K562 (cell line): Measurements from ENCODE around the gene SLC4A11. TPM values are rescaled to one million over a fixed set of nuclear protein-coding genes. Genes with fewer than 3 reads are reported as not detected.
"Not testable (repeated sequence)": the region's sequence is repeated elsewhere in the genome, so short reads cannot be mapped to it uniquely, and the experiment has no call there.

Source experiments
- ATAC-seq: fragments of 200-7000 bp; cut with Tn5 transposase; 3 replicates; pipeline ENCODE4 v1.9.1; 2020; ENCODE audit warnings: moderate library complexity
- BruUV-seq: library from RNA; stranded (reverse); fragments of 400-500 nt; replicated peaks from 2 replicates; lab custom pipeline; 2021; lab: Mats Ljungman, UMichigan
- CTCF ChIA-PET: fragments of 300-600 bp; formaldehyde crosslinking; extraction: SDS; loops from one replicate; lab custom pipeline; 2021; ENCODE audit warnings: low intra/inter-chr PET ratio; lab: Yijun Ruan, JAX
- POLR2A ChIA-PET: fragments of 300-600, 350-650 bp; sonication (Branson Sonifier 250); formaldehyde crosslinking; extraction: SDS; loops from one replicate; lab custom pipeline; 2021; ENCODE audit warnings: antibody characterized with exemption, inconsistent platforms; lab: Yijun Ruan, JAX
- DNase-seq, 4 experiments: peaks; one replicate each; pipeline versions ENCODE4 v3.0.0 to v3.0.0-alpha.2; 2011 to 2018; ENCODE audit warnings: low spot score in 3 of 4, mixed read lengths in 3 of 4; ENCODE audit errors: extremely low read depth in 1 of 4
- FAIRE-seq: peaks from 2 replicates; lab custom pipeline; 2011; peaks lifted over from hg19 to GRCh38; lab: Jason Lieb, UNC
- H2AFZ ChIP-seq: 2 replicates; pipeline ENCODE4 v1.6.0; 2011; ENCODE audit warnings: low read depth, low read length, control low read depth, inconsistent platforms
- H3K27ac ChIP-seq: fragments of 200-600 bp; 3 replicates; pipeline ENCODE4 v1.8.0; 2011; ENCODE audit warnings: low read depth, mild to moderate bottlenecking, control low read depth, inconsistent platforms, low read length, moderate library complexity, mixed read lengths; ENCODE audit errors: extremely low read depth
- H3K27me3 ChIP-seq, 2 experiments: fragments of 300-600 bp in 1 of 2; 2 replicates in 1 of 2; 3 replicates in 1 of 2; pipeline versions ENCODE4 v1.6.0 to v1.8.0; 2011; ENCODE audit warnings: inconsistent platforms in 2 of 2, low read length in 2 of 2, mild to moderate bottlenecking in 1 of 2, mixed read lengths in 1 of 2, moderate library complexity in 1 of 2; ENCODE audit not compliant: control insufficient read depth in 2 of 2, insufficient read depth in 2 of 2
- H3K36me3 ChIP-seq: fragments of 300-600 bp; 3 replicates; pipeline ENCODE4 v1.8.0; 2011; ENCODE audit warnings: mild to moderate bottlenecking, low read length, inconsistent platforms; ENCODE audit not compliant: control insufficient read depth, insufficient read depth
- H3K4me1 ChIP-seq, 2 experiments: fragments of 200-600 bp in 1 of 2; replicated peaks in 1 of 2; 2 replicates in 1 of 2; 3 replicates in 1 of 2; pipeline versions ENCODE4 v1.5.1 to v1.8.0; 2011; ENCODE audit warnings: inconsistent platforms in 2 of 2, low read length in 2 of 2, mild to moderate bottlenecking in 1 of 2, mixed read lengths in 1 of 2, moderate library complexity in 1 of 2; ENCODE audit not compliant: control insufficient read depth in 2 of 2, insufficient read depth in 2 of 2
- H3K4me2 ChIP-seq: 2 replicates; pipeline ENCODE4 v1.6.1; 2011; ENCODE audit warnings: low read length, control low read depth, inconsistent platforms, mixed read lengths; ENCODE audit not compliant: insufficient read depth
- H3K4me3 ChIP-seq: fragments of 200-600 bp; sonication (generic), shearing (Covaris generic); 2 replicates; pipeline ENCODE4 v1.5.1; 2016; ENCODE audit warnings: control low read depth, inconsistent platforms
- H3K79me2 ChIP-seq: fragments of 200-600 bp; 3 replicates; pipeline ENCODE4 v1.8.0; 2011; ENCODE audit warnings: low read length, inconsistent platforms; ENCODE audit not compliant: control insufficient read depth, insufficient read depth
- H3K9ac ChIP-seq, 2 experiments: 2 replicates each; pipeline versions ENCODE4 v1.6.0 to v1.6.1; 2011; ENCODE audit warnings: low read depth in 2 of 2, low read length in 2 of 2, control low read depth in 1 of 2, inconsistent platforms in 1 of 2, mild to moderate bottlenecking in 1 of 2, mixed read lengths in 1 of 2; ENCODE audit not compliant: insufficient read depth in 1 of 2
- H3K9me1 ChIP-seq: one replicate; pipeline ENCODE4 v1.6.0; 2011; ENCODE audit warnings: inconsistent platforms, mild to moderate bottlenecking, low read length, moderate library complexity; ENCODE audit not compliant: control insufficient read depth, insufficient read depth
- H3K9me3 ChIP-seq: replicated peaks from 2 replicates; pipeline ENCODE4 v1.5.1; 2011; ENCODE audit warnings: low read depth, low read length, inconsistent platforms; ENCODE audit not compliant: control insufficient read depth, insufficient read depth
- H4K20me1 ChIP-seq: replicated peaks from 2 replicates; pipeline ENCODE4 v1.6.1; 2011; ENCODE audit warnings: low read length, inconsistent platforms, mixed read lengths; ENCODE audit not compliant: control insufficient read depth, insufficient read depth
- CBX8 ChIP-seq: fragments of 200-600 bp; sonication (generic); IDR thresholded peaks from 2 replicates; pipeline ENCODE4 v1.6.1; 2012; ENCODE audit warnings: borderline replicate concordance, mixed run types, low read depth, mild to moderate bottlenecking, moderate library complexity, mixed read lengths, low read length, control low read depth, inconsistent platforms; ENCODE audit not compliant: poor library complexity, severe bottlenecking; ENCODE audit errors: extremely low read depth
- FIP1L1 ChIP-seq: fragments of 200-400 bp; formaldehyde crosslinking; IDR thresholded peaks from 2 replicates; pipeline ENCODE4 v1.6.1; 2018; ENCODE audit warnings: mild to moderate bottlenecking, low read depth, low read length; ENCODE audit not compliant: poor library complexity, severe bottlenecking
- GATA2 ChIP-seq: sonication (generic); formaldehyde crosslinking; IDR thresholded peaks from 2 replicates; pipeline ENCODE4 v1.4.0; 2020; ENCODE audit warnings: mild to moderate bottlenecking, missing genetic modification reagents
- HLTF ChIP-seq: fragments of 450-650 bp; IDR thresholded peaks from 2 replicates; pipeline ENCODE4 v1.6.1; 2016
- KHSRP ChIP-seq: fragments of 450-650 bp; IDR thresholded peaks from 2 replicates; pipeline ENCODE4 v1.6.1; 2017
- MTA1 ChIP-seq: fragments of 450-650 bp; IDR thresholded peaks from 2 replicates; pipeline ENCODE4 v1.6.1; 2017; ENCODE audit warnings: borderline replicate concordance
- PHF20 ChIP-seq: fragments of 450-650 bp; IDR thresholded peaks from 2 replicates; pipeline ENCODE4 v1.6.1; 2018; ENCODE audit not compliant: partially characterized antibody
- PHF21A ChIP-seq: fragments of 450-650 bp; IDR thresholded peaks from 2 replicates; pipeline ENCODE4 v1.6.1; 2017; ENCODE audit warnings: low read depth, borderline replicate concordance
- PHTF2 ChIP-seq: fragments of 250-450 bp; sonication (Bioruptor Pico); IDR thresholded peaks from 2 replicates; pipeline ENCODE4 v1.5.0; 2021; ENCODE audit warnings: mild to moderate bottlenecking
- PRMT5 ChIP-seq: sonication (generic); formaldehyde crosslinking; IDR thresholded peaks from 2 replicates; pipeline ENCODE4 v1.5.0; 2020; ENCODE audit warnings: missing genetic modification reagents
- SIRT6 ChIP-seq: IDR thresholded peaks from one replicate; pipeline ENCODE4 v1.6.1; 2012; ENCODE audit warnings: low read depth, mild to moderate bottlenecking, control low read depth, inconsistent platforms, low read length, moderate library complexity
- ZC3H11A ChIP-seq: IDR thresholded peaks from 2 replicates; pipeline ENCODE4 v1.6.1; 2012; ENCODE audit warnings: low read depth, low read length, improper control_type of control experiment
- ZNF436 ChIP-seq: fragments of 250-450, 450-650 bp; sonication (Bioruptor Pico); formaldehyde crosslinking; IDR thresholded peaks from 2 replicates; pipeline ENCODE4 v1.7.0; 2020; ENCODE audit warnings: mild to moderate bottlenecking
- ZNF584 ChIP-seq: fragments of 200-800 bp; sonication (Bioruptor generic); IDR thresholded peaks from 2 replicates; pipeline ENCODE4 v1.6.1; 2016; ENCODE audit warnings: low read depth, mild to moderate bottlenecking, missing genetic modification characterization, missing compliant biosample characterization
- ZSCAN29 ChIP-seq: fragments of 450-650 bp; IDR thresholded peaks from 2 replicates; pipeline ENCODE4 v1.6.1; 2017
- WGBS: fragments of 100-300 bp; shearing (Covaris generic); methylation state at CpG from one replicate; pipeline ENCODE4 v1.1.6; 2016; ENCODE audit warnings: low coverage, mixed read lengths; ENCODE audit not compliant: insufficient coverage; ENCODE audit errors: missing lambda C conversion rate; 5-methylcytosine and 5-hydroxymethylcytosine counted together
- in situ Hi-C: fragments of 300-500 bp; cut with MboI; formaldehyde crosslinking; loops from 4 replicates; pipeline ENCODE4 v1.15.0; 2018; ENCODE audit warnings: inconsistent platforms, mixed read lengths
- intact Hi-C: fragments of 100-400 bp; cut with micrococcal nuclease; formaldehyde crosslinking; loops from 2 replicates; pipeline ENCODE4 v1.14.2; 2022
- polyA plus RNA-seq, 8 experiments: library from polyadenylated mRNA; depleted of rRNA in 4 of 8; stranded (reverse) in 5 of 8; unstranded in 3 of 8; fragments of >200 nt; fragmentation: Nextera tagmentation in 2 of 8; fragmentation: Illumina TruSeq in 1 of 8; extraction: Ambion mirVana in 2 of 8; extraction: Trizol in 1 of 8; gene quantifications; 2 replicates each; pipeline versions ENCODE4 v1.2.1 to v1.2.3, GENCODE V29; 2011 to 2014; ENCODE audit warnings: inconsistent platforms in 1 of 8, missing spikeins in 1 of 8
- total RNA-seq, 7 experiments: library from RNA; depleted of rRNA in 6 of 7; stranded (reverse); fragments of >200 nt in 6 of 7; fragmentation: Illumina TruSeq in 2 of 7; extraction: Trizol in 2 of 7; gene quantifications; 2 replicates each; pipeline versions ENCODE4 v1.2.1 to v1.2.3, GENCODE V29; 2011 to 2021; ENCODE audit warnings: low replicate concordance in 1 of 7
- TF ChIP-seq, protein P1 (sequence below): sonication (generic); formaldehyde crosslinking; IDR thresholded peaks from 2 replicates; pipeline ENCODE4 v1.5.0; 2020; ENCODE audit warnings: missing genetic modification reagents
- TF ChIP-seq, protein P2 (sequence below): fragments of 250-450 bp; sonication (Bioruptor Pico); IDR thresholded peaks from 2 replicates; pipeline ENCODE4 v1.9.0; 2021; ENCODE audit warnings: mild to moderate bottlenecking

Gene SLC4A11
- total and polyA plus RNA-seq, 9 of the 15 experiments (the other 6 are each of a cell fraction or from before 2014, with no cell fraction given): 0.10 to 2.0 (median 0.20) TPM

DNA sequence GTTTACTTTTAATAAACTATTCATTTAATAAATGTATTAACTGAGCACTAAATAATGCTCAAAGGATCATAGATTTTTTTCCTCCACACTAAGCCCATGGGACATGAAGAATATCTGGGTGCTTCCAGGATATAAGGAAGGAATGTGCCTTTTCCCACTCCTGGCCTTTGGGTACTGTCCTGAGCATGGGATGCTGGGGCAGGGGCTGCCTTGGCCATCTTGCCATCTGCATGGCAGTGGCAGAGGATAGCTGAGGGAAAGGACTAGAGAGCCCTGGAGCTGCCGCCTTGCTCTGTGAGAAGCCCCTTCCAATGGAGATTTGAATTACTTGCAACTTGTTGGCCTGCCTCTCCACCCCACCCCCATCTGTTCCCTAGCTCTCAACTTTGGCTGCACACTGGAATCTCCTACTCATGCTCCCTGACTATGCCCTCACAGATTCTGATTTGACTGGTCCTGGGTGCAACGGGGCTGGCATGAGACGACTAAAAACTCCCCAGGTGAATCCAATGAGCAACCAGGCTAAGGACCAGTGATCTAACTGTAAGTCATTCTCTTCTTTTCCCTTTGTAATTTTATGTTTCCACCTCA, 50.1 kb downstream of the SLC4A11 start:
- Histone ChIP-seq H3K9me1 (no peaks in the 10 kb centered on the region), H3K9ac (no peak overlapping the region), H3K4me1 (peaks cover 0 to 5% of the 10 kb centered on the region in 2 experiments; a peak in 2 of 5 replicates), H3K27ac (no peak overlapping the region), H3K36me3 (peaks cover 40% of the 10 kb centered on the region; the same call in 2 of the 3 replicates), H2AFZ (no peak overlapping the region), H3K9me3 (no peaks in the 10 kb centered on the region), H3K4me3 (no peak overlapping the region), H3K79me2 (no peaks in the 10 kb centered on the region), H4K20me1 (no peaks in the 10 kb centered on the region), H3K27me3 (no peaks in the 10 kb centered on the region), H3K4me2 (no peak overlapping the region)
- FAIRE-seq (no peak), ATAC-seq (no peak; the same call in 2 of the 3 replicates), DNase-seq (no peak)
- 94% methylated on average over 2 of the region's 3 CpGs for WGBS
- CTCF ChIA-PET: no interaction called here
- in situ Hi-C loops: no loop called here
- no TSS peak for BruUV-seq
- TF ChIP-seq ZC3H11A (no peak), HLTF (no peak), ZNF436 (no peak), FIP1L1 (no peak), ZSCAN29 (no peak), PHTF2 (CRISPR knock-in tag) (no peak), ZNF584 (CRISPR knock-in tag) (no peak), CBX8 (no peak), SIRT6 (no peak), KHSRP (no peak), MTA1 (no peak), PHF20 (no peak), PRMT5 (CRISPR knock-in tag) (no peak), PHF21A (no peak), GATA2 (CRISPR knock-in tag) (no peak)
- TF ChIP-seq, protein P1, sequence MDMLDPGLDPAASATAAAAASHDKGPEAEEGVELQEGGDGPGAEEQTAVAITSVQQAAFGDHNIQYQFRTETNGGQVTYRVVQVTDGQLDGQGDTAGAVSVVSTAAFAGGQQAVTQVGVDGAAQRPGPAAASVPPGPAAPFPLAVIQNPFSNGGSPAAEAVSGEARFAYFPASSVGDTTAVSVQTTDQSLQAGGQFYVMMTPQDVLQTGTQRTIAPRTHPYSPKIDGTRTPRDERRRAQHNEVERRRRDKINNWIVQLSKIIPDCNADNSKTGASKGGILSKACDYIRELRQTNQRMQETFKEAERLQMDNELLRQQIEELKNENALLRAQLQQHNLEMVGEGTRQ (CRISPR knock-in tag): no peak
- TF ChIP-seq, protein P2, sequence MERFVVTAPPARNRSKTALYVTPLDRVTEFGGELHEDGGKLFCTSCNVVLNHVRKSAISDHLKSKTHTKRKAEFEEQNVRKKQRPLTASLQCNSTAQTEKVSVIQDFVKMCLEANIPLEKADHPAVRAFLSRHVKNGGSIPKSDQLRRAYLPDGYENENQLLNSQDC: no peak
- intact Hi-C loops: no loop called here
- POLR2A ChIA-PET: interaction anchor here (0.6 to 1.3 kb wide), 2 partner anchors 20 to 112 kb away, joined by 3 to 5 read pairs; partner anchors contain the start of gene ITPA

DNA sequence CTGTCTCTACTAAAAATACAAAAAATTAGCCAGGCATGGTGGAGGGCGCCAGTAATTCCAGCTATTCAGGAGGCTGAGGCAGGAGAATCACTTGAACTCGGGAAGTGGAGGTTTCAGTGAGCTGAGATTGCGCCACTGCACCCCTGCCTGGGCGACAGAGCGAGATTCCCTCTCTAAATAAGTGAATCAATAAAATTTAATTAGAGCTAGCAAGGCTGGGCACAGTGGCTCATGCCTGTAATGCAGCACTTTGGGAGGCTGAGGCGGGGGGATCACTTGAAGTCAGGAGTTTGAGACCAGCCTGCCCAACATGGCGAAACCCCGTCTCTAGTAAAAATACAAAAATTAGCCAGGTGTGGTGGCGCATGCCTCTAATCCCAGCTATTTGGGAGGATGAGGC, 51.1 kb downstream of the SLC4A11 start:
- in situ Hi-C loops, H3K9ac ChIP-seq, H2AFZ ChIP-seq: not testable (repeated sequence)

More for the DNA sequence above, 51.1 kb downstream of the SLC4A11 start:
- POLR2A ChIA-PET: interaction anchor here (0.9 kb wide), 1 partner anchor 16 kb away, joined by 4 read pairs; no protein-coding TSS in a partner anchor
- H3K4me2 ChIP-seq, H3K4me1 ChIP-seq, H3K79me2 ChIP-seq, CTCF ChIA-PET, H3K9me1 ChIP-seq, H3K4me3 ChIP-seq, H3K27ac ChIP-seq, DNase-seq, FAIRE-seq, ATAC-seq, H3K9me3 ChIP-seq, H3K27me3 ChIP-seq, BruUV-seq, H4K20me1 ChIP-seq, intact Hi-C loops: not testable (repeated sequence)
- WGBS: 95% methylated on average over 9 of the region's 9 CpGs
- H3K36me3 ChIP-seq: peaks cover 33% of the 10 kb centered on the region; the same call in 2 of the 3 replicates
